GM21390 (cell line): ENCODE results near the gene KIF26B.

Experiments
- ATAC-seq: cut with Tn5 transposase; IDR thresholded peaks from one replicate; pipeline ENCODE4 v1.9.1; 2021; ENCODE audit not compliant: unreplicated experiment

KIF26B gene

DNA sequence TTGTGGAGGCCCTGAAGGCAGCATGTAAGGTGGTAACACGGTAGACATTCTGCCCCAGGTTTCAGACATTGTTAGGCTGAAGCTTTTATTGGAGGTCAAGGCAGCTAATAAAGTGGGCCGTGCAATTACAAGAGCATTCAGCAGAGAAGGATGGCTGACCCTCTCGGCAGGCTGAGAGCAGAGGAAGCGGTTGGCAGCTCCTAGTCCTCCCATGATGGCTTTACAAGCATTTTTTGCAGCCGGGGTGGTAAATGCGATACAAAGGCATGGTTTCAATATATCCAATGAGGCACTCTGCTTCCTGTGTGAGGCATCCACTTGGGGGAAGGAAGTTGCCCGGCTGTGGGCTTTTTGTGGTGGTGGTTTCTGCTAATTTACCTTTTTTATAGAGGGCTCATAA is 14.6 kb downstream of the KIF26B start:
- ATAC-seq: no peak

DNA sequence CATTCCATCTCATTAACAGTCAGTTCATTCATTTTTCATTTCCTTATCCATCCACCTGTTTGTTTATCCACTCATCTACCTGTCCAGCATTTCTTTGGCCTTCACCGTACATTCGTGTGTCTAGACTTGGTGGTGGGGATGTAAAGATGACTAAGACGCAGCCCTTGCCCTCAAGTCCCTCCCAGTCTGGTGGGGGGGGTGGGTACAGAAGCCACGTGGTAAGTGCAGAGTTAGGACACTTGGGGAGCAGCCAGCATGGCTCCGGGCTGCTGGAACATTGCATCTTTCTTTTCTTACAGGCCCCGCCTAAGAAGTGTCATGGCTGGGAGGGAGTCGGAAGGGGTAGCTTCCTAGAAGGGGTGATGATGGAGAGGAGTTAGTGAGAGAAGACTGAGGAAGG is 17.2 kb downstream of the KIF26B start:
- no peak for ATAC-seq

DNA sequence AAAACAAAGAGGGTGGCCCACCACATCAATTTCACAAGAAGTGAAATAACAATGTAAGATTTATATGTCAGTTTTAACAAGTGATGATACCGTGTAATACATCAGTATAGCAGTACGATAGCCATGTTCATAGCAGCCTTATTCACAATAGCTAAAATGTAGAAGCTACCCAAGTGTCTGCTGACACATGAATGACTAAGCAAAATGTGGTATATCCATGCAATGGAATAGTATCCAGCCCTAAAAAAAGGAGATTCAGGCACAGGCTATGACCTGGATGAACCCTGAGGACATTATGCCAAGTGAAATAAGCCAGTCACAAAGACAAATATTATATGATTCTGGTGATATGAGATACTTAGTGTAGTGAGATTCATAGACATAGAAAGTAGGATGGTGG is 18.0 kb downstream of the KIF26B start:
- no peak for ATAC-seq

DNA sequence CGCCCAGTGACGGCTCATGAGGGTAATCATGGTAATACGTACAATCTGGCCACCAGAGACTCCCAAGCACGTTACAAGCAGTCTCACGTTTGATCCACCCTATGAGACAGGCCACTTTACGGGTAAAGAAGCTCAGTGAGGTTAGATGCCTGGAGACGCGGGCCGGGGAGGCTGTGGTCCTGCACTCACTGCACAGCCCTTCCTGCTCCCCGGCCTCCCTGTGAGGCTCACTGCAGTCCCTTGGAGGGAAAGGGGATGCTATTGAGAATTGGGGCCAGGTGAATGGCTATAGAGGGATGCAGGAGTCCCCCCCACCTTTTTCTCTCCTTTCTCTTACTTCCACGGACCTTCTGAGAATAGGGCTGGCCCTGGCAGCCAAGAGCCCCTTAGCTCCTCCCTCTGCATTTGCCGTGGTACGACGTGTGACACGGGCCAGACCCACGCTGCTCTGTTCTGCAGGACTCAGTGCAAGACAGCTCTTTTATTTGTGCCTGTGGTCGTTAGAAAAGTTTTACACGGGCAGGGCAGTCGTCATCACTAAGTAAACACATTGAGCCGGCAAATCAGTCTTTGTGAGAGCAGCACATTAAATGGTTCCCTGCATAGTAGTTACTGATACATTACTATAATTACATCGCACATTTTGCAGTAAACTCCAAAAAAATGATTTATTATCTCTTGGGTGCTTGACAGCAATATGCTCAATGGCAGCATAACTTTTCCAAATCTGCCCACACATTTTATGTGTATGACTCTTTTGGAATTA is 18.8 kb downstream of the KIF26B start:
- ATAC-seq: no peak

DNA sequence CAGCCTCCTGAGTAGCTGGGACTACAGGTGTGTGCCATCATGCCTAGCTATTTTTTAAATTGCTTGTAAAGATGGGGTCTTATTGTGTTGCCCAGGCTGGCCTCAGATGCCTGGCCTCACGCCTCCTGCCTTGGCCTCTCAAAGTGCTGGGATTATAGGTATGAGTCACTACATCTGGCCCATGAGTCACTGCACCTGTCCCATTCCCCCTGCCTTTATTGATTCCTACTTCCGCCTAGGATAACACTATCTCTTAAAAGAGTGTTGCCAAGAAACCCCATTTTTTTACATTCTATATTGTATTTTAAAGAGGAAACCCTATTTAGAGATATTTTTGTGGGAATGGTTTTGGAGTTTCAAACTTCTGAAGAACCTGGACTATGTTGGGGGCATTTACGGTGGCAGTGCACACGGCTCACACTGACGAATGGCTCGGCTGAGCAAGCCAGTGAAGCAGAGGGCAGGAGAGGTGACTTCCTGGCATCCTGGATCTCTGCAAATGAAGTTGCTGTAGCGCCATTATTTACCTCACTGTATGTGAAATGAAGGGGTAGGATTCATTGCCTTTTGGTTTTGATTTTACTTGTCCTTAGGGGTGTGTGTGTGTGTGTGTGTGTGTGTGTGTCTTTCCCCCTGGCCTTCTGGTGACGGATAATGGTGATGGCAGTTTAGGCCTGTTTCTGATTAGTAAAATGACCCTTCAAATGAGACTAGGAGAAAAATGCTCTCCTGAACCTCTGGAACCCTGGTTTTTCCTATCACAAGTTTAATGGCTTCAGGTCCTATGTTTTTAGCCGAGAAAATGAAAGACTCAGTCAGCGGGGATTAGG is 22.5 kb downstream of the KIF26B start:
- ATAC-seq: no peak

DNA sequence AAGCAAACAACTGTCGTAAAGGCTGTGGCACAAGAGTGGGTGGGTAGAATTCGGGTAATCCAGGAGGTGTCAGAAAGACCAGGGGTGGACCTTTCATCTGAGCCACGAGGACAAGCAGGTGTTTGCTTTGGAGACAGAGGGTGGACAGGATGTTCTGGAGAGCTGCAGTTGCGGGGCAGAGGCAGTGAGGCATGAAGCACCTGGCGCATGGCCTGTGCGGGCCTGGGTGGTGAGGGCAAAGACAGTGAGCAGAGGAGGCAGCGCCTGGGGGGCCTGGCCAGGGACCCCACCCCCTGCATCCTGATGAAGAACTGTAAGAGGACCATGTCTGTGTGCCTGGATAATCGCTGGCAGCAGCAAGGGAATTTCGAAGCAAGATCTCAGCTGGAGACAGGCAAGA is 24.9 kb downstream of the KIF26B start:
- ATAC-seq: no peak

DNA sequence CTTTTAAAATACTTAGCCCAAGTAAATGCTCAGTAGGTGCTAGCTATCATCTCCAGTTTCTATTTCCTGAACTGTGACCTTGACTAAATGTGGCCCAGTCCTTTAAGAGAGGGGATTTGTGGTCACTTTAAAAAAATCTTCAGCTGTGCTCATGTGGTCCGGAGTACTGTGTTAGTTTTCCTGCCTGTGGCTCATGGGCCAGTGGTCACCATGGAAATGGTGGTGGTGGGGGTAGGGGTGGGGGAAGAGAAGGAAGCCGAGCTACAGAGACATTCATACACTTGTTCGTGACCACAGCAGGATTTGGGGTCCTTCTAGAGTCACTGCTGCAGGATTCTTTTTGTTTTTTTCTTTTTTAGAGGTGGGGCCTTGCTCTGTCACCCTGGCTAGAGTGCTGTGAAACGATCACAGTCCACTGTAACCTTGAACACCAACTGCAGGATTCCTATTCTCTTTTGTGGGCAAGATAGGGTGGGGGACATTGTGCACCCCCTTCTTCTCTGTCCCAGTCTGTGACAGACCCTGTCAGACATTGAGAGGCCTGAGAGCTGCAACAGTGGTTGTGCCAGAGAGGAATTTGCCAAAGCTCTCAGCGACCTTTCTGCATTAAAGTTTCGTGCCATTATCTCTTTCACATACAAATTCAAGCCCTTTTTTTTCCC is 25.8 kb downstream of the KIF26B start:
- ATAC-seq: no peak

DNA sequence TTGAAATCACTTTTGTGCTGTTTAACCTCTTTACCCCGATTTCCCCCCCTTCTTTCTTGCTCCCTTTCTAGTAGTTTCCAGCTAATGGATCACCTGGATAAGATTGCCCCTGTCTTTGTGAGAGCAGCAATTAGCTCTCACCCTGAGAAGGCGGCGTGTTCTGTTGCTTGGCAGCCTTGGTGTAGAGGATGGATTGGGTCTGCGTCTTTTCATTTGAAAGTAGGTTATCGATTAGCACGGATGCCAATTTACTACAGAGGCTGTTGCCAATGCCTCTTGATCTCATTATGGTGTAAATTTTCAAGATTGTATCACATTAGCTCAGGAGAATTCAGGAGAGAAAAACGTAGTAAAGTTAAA is 26.4 kb downstream of the KIF26B start:
- no peak for ATAC-seq

DNA sequence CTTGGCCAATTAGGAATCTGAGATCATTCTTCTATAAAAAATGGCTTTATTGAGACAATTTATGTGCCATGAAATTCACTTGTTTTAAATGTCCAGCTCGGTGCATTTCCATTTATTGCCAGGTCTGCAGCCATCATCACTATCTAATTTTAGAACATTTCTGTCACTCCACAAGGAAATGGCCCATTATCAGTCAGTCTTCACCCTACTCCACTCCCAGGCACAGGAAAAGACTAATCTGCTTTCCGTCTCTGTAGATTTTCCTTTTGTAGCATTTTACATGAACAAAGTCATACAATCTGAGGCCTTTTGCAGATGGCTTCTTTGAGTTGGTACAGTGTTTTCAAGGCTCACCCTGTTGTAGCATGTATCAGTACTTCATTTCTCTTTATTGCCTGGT is 27.2 kb downstream of the KIF26B start:
- ATAC-seq: no peak

DNA sequence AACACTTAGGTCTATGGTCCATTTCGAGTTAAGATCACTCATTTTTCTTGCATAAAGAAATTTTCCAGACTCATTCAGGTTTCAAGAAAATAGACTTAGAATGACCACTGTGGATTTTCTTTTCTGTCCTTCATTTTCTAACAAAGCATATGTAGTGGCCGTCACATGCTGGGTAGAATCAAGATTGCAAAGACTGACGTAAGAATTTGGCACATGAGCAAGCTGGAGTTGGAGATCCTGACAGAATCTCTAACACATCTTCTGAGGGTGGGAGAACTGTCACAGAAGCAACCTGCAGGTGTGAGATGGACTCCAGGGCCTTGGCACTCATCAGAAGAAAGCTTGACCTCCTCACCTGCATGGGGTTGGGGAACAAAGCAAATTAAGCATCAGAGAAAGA is 28.6 kb downstream of the KIF26B start:
- ATAC-seq: no peak

DNA sequence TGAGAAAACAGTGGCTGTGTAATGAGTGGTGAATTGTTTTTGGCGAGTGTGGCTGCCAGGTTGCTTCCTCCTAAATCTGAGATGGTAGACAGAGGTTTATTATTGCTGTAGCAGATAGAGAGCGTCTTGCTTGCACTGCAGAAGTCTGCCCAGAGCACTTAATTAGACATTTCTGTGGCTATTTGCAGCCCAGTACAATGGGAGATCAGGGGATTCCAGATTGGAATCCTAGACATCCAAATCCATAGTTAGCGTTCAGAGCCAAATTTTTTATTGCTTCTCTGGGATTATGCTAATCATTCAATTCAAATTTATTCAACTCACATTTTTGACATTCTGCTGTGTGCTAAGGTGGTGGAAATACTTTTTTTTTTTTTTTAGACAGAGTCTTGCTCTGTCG is 30.0 kb downstream of the KIF26B start:
- no peak for ATAC-seq

DNA sequence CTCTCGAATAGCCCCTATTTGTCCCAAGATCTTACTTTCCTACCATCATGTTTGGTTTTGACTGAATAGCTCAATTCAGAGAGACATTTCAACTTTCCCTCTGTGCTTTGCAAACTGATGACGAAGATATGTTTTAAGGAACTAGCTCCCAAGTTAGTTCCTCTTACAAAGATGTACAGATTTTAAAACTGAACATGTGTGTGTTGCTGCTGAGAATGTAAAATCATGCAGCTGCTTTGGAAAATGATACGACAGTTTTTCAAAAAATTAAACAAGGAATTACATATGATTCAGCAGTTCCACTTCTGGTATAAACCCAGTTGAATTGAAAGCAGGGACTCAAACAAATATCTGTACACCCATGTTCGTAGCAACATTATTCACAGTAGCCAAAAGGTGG is 33.6 kb downstream of the KIF26B start:
- ATAC-seq: no peak

DNA sequence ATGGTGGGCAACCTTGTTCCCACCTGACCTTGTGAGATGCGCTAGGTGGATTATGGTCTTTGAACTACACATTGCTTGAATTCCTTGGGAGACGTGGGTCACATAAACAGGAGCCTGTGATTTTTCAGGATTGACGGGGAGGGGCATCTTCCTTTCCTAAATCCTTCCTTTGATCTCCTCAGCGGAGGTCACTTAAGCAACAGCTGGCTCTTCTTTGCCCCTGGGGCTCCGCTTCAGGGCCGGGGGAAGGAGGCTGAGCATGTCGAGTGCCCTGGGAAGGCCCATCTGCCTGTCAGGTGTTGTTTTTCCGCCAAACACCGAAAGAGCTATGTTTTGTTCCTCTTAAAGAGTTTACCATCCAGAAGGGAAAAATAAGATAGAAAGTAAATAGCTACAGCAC is 40.6 kb downstream of the KIF26B start:
- no peak for ATAC-seq

DNA sequence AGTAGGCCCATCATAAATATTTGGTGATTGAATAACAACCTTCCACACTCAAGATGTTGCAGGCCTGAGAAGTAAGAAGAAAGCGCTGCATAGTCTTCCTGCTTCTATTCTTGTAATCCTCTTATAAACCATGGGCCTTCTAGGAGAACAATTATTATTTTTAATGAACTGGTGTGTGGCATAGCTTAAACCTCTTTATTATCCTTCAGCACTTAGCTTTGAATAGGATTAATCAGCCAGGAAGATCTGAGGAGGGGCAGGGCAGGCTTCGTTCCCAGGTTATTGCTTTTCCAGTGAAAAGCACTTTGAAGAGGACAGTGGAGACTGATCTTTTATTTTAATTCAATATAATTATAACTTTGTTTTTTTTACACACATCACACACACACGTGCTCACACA is 42.3 kb downstream of the KIF26B start:
- no peak for ATAC-seq

DNA sequence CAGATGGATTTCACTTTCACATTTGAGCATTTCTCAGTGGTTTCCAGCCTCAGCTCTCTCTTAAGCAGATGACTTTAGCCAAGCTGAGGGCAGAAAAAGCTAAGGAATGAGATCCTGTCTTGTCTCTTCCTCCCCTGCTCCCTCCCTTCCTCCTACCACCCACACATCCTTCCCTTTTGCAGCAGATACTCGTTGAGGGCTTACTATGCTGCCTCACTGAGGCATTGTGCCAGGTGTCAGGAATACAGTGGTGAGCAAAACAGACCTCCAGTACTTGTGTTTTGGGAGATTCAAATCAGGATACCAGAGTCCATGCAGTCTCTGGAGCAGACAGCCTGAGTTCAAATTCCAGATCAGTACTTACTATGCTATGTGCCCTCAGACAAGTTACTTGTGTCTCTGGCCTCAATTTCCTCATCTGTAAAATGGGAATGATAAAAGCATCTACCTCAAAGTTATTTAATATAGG is 43.2 kb downstream of the KIF26B start:
- no peak for ATAC-seq

DNA sequence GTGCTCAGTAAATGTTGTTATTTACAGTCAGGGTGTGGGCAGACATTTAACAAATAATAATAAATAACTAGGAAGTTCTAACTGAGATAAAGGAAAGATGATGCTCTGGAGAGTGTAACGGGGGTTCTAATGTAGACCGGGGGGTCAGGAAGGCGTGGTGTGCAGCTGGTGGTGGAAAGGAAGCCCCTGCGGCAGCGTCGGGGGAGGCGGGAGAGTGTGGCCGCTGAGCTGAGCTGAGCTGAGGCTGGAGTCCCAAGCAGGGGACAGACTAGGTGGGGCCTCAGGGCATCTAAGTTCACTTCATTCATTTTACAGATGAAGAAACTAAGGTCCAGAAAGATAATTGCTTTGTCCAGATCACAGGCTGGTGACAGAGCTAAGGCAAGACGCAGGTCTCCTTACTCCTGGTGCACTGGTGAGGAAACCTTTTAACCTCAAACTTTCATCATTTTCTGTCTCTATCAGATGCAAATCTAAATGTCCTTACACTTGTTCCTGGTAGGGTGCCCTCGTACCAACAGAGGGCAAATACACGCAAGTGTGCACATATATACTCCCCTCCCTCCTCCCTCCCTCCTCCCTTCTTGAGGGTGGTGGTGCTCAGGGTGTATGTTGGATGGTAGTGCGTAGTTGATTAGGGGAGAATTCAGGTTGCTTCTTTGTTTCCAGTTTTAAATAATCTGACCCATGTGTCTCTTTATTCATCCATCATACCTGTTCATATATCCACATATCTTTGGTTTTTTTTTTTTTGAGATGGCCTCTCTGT is 44.1 kb downstream of the KIF26B start:
- ATAC-seq: no peak

DNA sequence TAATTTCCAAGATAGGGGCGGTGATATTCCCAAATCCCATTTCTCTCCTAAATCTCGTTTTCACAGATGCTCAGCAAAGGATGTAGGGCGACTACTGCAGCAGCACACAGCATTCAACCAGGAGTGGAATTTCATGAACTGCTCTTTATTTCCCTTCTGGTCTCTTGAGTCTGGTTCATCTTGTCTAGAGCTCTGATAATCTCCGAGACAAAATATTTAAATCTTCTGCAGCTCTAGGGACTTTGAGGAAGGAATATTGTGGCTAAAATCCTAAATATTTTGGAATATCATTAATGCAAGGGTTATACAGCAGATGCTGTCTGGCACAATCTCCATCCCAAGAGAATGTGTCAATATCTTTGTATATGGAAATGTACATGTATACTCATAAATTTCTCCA is 45.4 kb downstream of the KIF26B start:
- ATAC-seq: no peak

DNA sequence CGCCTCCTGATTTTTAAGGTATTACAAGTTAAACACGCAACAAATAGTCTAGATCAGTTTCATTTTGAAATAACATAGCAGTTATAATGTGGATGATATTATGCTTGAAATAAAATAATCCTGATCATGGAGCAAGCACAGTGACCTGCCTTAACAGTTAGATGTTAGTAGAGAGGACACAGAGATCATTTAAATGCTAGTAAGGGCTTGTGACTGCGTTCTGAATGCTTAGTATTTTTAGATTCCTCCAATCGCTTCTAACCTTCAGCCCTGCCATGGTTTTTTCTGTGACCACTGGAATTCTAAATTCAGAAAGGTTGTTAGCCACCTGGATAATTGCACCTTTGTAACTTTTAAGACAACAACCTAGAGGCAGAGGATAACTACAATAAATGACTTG is 46.4 kb downstream of the KIF26B start:
- ATAC-seq: no peak

DNA sequence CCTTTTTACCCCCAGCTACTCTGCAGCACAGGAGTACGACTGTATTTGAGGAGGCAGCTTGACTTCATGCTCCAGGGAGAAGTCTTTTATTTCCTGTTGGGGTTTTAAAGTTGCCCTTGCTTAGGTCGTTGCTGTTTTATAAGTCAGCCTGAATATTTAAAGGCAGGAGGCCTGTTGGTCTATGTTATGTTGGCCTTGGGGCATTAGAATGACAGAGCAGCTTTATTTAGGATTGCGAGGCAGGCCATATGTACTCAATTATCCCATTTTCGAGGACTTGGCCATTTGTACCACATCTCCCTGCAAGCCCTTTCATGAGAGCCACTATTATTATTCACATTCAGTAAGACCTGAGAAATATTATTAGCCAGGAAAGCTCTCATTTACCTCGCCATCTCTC is 47.0 kb downstream of the KIF26B start:
- ATAC-seq: no peak

DNA sequence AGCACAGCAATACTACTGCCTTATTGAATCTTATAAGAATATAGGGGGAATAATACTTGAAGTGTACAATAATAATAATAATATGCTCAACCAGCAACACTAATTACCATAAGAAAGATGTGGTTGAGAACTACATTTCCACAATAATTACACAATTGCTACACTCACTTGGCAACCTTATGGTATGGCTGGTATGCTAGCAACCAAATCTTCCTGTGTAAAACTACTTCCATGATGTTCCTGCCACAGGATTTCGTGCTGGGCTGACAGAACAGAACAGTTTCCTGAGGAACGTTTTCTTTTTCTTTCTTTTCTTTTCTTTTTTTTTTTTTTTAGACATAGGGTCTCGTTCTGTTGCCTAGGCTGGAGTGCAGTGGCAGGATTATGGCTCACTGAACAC is 50.6 kb downstream of the KIF26B start:
- no peak for ATAC-seq

DNA sequence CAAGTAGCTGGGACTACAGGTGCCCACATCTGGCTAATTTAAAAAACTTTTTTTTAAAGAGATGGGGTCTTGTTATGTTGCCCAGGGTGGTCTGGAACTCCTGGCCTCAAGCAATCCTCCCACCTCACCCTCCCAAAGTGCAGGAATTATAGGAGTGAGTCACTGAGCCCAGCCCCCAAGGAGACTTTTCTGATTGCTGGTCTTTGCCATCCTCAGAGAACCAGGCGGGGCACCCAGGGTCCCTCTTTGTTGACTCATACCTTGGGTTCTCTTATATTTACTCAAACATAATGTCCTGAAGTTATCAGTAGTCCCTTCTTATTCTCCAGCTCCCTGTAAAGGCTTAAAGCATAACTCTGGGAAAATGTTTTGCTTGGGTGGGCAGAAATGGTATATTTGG is 51.1 kb downstream of the KIF26B start:
- no peak for ATAC-seq
